Gastrocnemius medialis (tissue), 4 donors: ENCODE results near the gene ZNF467.

Experiments used
- CTCF ChIP-seq, 5 experiments: fragments of 450-650 bp in 3 of 5; fragments of 200-600 bp in 2 of 5; sonication (generic) in 2 of 5; IDR thresholded peaks in 4 of 5; conservative IDR thresholded peaks in 1 of 5; 1 replicate in 4 of 5; 2 replicates in 1 of 5; pipeline ENCODE4 v1.5.1; 2016 to 2019; ENCODE audit warnings: antibody characterized with exemption in 5 of 5, mild to moderate bottlenecking in 3 of 5, moderate library complexity in 3 of 5
- POLR2A ChIP-seq, 2 donors: fragments of 450-650 bp; IDR thresholded peaks; one replicate each; pipeline ENCODE4 v1.6.1; 2017; ENCODE audit warnings: antibody characterized with exemption in 2 of 2, mild to moderate bottlenecking in 2 of 2, moderate library complexity in 2 of 2

GRCh38 chr7:149780056-149780455 lies 6.7 kb upstream of the ZNF467 start:
- no peak for TF ChIP-seq CTCF (IDR thresholded peaks at IDR 0.05 in 4 of 5, conservative IDR thresholded peaks at IDR 0.05 in 1 of 5)
- no peak for TF ChIP-seq POLR2A (IDR thresholded peaks at IDR 0.05)
